Activated T-cell treated with anti-CD3 and anti-CD28 coated beads for 24 hours (primary cell): ENCODE measurements around the gene EIF4E1B.

Experiments used
- DNase-seq: peaks from one replicate; pipeline ENCODE4 v3.0.0-alpha.2; 2020; ENCODE audit warnings: low read depth

Gene EIF4E1B

GRCh38 chr5:176692326-176692725 lies 61.9 kb downstream of the EIF4E1B start:
- no peak for DNase-seq

GRCh38 chr5:176692839-176693476 lies 62.5 kb downstream of the EIF4E1B start:
- DNase-seq: no peak

- DNase-seq: no peak
These were observed 63.0 kb downstream of the EIF4E1B start for GRCh38 chr5:176693477-176693851.

GRCh38 chr5:176694146-176694545 lies 63.7 kb downstream of the EIF4E1B start:
- DNase-seq: no peak

- no peak for DNase-seq
These were observed 64.2 kb downstream of the EIF4E1B start for GRCh38 chr5:176694631-176695030.

GRCh38 chr5:176695073-176695472 lies 64.6 kb downstream of the EIF4E1B start:
- DNase-seq: no peak
